SU-DHL-6 (cell line): ENCODE data around the gene ACOT4.

Experiments used
- EZH2phosphoT487 ChIP-seq: fragments of 200-600 bp; sonication (generic), shearing (Covaris generic); conservative IDR thresholded peaks from 2 replicates; pipeline ENCODE4 v1.6.1; 2018; ENCODE audit warnings: mild to moderate bottlenecking, antibody characterized with exemption, low read length, moderate library complexity, mixed read lengths
- TF ChIP-seq, protein P1 (sequence below): fragments of 200-600 bp; sonication (generic); IDR thresholded peaks from one replicate; pipeline ENCODE4 v1.5.1; 2017; ENCODE audit warnings: antibody characterized with exemption, mild to moderate bottlenecking, low read length, moderate library complexity; ENCODE audit not compliant: insufficient read depth, poor library complexity, severe bottlenecking

DNA sequence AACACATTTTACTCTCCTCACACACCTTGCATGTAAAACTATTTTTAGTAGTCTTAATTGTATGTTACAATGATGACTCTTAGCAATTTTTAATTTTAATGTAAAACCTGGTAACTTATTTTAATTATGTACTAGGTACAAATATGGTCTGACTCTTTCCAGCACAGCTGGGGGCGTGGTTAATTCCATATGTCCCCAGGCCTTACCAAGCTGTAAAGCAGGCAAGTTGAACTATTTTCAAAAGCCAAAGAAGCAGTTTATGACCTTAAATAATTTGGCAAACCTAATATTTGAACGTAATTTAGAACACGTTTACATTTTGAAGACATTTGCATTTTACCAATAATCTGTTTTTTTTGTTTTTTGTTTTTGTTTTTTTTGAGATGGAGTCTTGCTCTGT, 11.3 kb downstream of the ACOT4 start:
- TF ChIP-seq, protein P1, sequence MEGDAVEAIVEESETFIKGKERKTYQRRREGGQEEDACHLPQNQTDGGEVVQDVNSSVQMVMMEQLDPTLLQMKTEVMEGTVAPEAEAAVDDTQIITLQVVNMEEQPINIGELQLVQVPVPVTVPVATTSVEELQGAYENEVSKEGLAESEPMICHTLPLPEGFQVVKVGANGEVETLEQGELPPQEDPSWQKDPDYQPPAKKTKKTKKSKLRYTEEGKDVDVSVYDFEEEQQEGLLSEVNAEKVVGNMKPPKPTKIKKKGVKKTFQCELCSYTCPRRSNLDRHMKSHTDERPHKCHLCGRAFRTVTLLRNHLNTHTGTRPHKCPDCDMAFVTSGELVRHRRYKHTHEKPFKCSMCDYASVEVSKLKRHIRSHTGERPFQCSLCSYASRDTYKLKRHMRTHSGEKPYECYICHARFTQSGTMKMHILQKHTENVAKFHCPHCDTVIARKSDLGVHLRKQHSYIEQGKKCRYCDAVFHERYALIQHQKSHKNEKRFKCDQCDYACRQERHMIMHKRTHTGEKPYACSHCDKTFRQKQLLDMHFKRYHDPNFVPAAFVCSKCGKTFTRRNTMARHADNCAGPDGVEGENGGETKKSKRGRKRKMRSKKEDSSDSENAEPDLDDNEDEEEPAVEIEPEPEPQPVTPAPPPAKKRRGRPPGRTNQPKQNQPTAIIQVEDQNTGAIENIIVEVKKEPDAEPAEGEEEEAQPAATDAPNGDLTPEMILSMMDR = no peak
- no peak for TF ChIP-seq EZH2phosphoT487
